ENCODE measurements around the gene CCDC63. TPM values are rescaled to one million over a fixed set of nuclear protein-coding genes. Genes with fewer than 3 reads are reported as not detected.

CCDC63 gene
- total and polyA plus RNA-seq, 9 of the 15 experiments (the other 6 are each of a cell fraction or from before 2014, with no cell fraction given): not detected

DNA sequence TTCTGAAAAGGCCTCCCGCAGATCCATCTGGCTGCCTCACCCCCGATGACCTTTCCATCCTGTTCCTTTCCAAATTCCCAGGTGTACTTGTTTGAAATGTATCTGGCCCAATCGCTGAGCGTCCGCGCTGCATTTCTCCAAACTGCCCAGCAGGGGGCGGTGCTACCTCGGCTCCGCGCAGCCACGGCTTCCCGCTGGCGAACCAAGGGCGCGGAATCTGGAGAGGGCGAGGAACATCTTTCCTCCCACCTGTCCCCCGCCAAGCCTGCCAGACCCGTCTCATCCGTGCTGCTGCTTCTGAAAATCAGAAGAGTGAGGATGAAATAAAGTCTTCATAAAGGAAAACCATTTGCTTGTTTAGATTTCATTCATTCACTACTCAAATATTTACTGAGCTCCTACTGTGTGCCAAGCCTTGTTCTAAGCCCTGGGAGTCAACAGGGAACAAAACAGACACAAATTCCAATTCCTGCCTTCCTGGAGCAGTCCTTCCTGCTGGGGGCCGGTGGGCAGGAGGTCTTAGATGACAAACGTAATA lies 90.4 kb downstream of the CCDC63 start:
- Histone ChIP-seq H3K4me1 (replicated peaks in 1 of 2; ENCODE audit: control insufficient read depth in 2 of 2, insufficient read depth in 2 of 2, low read length in 2 of 2) (peaks cover 0 to 5% of the 10 kb centered on the region in 2 experiments; a peak in 1 of 5 replicates), H3K27ac (ENCODE audit: extremely low read depth, low read depth, low read length) (no peak overlapping the region), H4K20me1 (replicated peaks; ENCODE audit: control insufficient read depth, insufficient read depth, low read length) (no peaks in the 10 kb centered on the region), H3K27me3 (ENCODE audit: control insufficient read depth in 2 of 2, insufficient read depth in 2 of 2, low read length in 2 of 2) (peaks cover 0 to 17% of the 10 kb centered on the region in 2 experiments; a peak in 2 of 5 replicates), H3K9ac (ENCODE audit: insufficient read depth in 1 of 2, low read depth in 2 of 2, low read length in 2 of 2) (no peak overlapping the region), H2AFZ (ENCODE audit: low read depth, low read length) (no peak overlapping the region), H3K9me3 (replicated peaks; ENCODE audit: control insufficient read depth, insufficient read depth, low read depth, low read length) (no peaks in the 10 kb centered on the region), H3K9me1 (ENCODE audit: control insufficient read depth, insufficient read depth, low read length) (no peaks in the 10 kb centered on the region), H3K4me2 (ENCODE audit: insufficient read depth, low read length) (no peak overlapping the region), H3K4me3 (no peak overlapping the region), H3K79me2 (ENCODE audit: control insufficient read depth, insufficient read depth, low read length) (no peaks in the 10 kb centered on the region), H3K36me3 (ENCODE audit: control insufficient read depth, insufficient read depth, low read length) (no peaks in the 10 kb centered on the region)
- BruUV-seq (replicated peaks): no TSS peak
- peak; percentile 68 to 79 (median 73) for DNase-seq (ENCODE audit: extremely low read depth in 1 of 4, low spot score in 3 of 4)
- ChIA-PET CTCF (ENCODE audit: low intra/inter-chr PET ratio) (interaction anchor here (1.5 kb wide), 1 partner anchor 376 kb away, joined by 14 read pairs; no protein-coding TSS in a partner anchor), POLR2A (no interaction called here)
- intact Hi-C loops (cut with micrococcal nuclease) (loop anchor here (1.0 to 5.0 kb wide), 3 partner anchors 85 to 376 kb away; no protein-coding TSS in a partner anchor), in situ Hi-C loops (cut with MboI) (loop anchor here (10.0 kb wide), 1 partner anchor 378 kb away; no protein-coding TSS in a partner anchor)
- ATAC-seq: peak; percentile 88
- peak; percentile 87 for FAIRE-seq
- 4% methylated on average over 20 of the region's 21 CpGs for WGBS (ENCODE audit: insufficient coverage, low coverage, missing lambda C conversion rate)
- TF ChIP-seq STAG1 (CRISPR knock-in tag; IDR thresholded peaks at IDR 0.05; ENCODE audit: borderline replicate concordance): peak; percentile 76
- TF ChIP-seq ZNF318 (IDR thresholded peaks at IDR 0.05; ENCODE audit: borderline replicate concordance in 1 of 2, low read depth in 1 of 2): no peak
- TF ChIP-seq ZNF24 (IDR thresholded peaks at IDR 0.05): peak; percentile 38; the same call in 1 of the 2 replicates
- TF ChIP-seq, protein P1, sequence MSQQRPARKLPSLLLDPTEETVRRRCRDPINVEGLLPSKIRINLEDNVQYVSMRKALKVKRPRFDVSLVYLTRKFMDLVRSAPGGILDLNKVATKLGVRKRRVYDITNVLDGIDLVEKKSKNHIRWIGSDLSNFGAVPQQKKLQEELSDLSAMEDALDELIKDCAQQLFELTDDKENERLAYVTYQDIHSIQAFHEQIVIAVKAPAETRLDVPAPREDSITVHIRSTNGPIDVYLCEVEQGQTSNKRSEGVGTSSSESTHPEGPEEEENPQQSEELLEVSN (IDR thresholded peaks at IDR 0.05; ENCODE audit: borderline replicate concordance in 1 of 2, extremely low read depth in 1 of 2, insufficient read depth in 1 of 2, insufficient read length in 1 of 2, low read depth in 1 of 2, low read length in 1 of 2, poor library complexity in 1 of 2, severe bottlenecking in 1 of 2): peak in 1 of 2 experiments; percentile 27
- peak; percentile 87 to 95 (median 88) for TF ChIP-seq CTCF (IDR thresholded peaks at IDR 0.05 in 2 of 3, conservative IDR thresholded peaks at IDR 0.05 in 1 of 3; ENCODE audit: insufficient read depth in 2 of 3, low read depth in 1 of 3, low read length in 3 of 3)
- TF ChIP-seq ZNF785 (CRISPR knock-in tag; IDR thresholded peaks at IDR 0.05): no peak
- peak; percentile 53 for TF ChIP-seq SMC3 (conservative IDR thresholded peaks at IDR 0.05; ENCODE audit: insufficient read depth, low read depth, low read length)
- peak; percentile 56; the same call in 1 of the 2 replicates for TF ChIP-seq ZKSCAN1 (IDR thresholded peaks at IDR 0.05; ENCODE audit: low read depth, low read length)
- 0 out of 2 replicates have a peak, but pooled peaks have one; percentile 8 for TF ChIP-seq BHLHE40 (IDR thresholded peaks at IDR 0.05; ENCODE audit: low read length)

All from K562 (cell line).